IPS-15b (cell line): ENCODE data around the gene CAPN1.

Experiments used
- H3K27me3 ChIP-seq: one replicate; pipeline ENCODE4 v1.6.1; 2013; ENCODE audit warnings: low read length; ENCODE audit not compliant: control insufficient read depth, insufficient read depth
- H3K36me3 ChIP-seq: one replicate; pipeline ENCODE4 v1.6.1; 2013; ENCODE audit warnings: low read length; ENCODE audit not compliant: control insufficient read depth, insufficient read depth
- H3K4me1 ChIP-seq: one replicate; pipeline ENCODE4 v1.6.1; 2013; ENCODE audit warnings: mild to moderate bottlenecking, low read length; ENCODE audit not compliant: control insufficient read depth, insufficient read depth
- H3K4me3 ChIP-seq: one replicate; pipeline ENCODE4 v1.5.1; 2013; ENCODE audit warnings: low read depth, low read length
- H3K9ac ChIP-seq: one replicate; pipeline ENCODE4 v1.6.1; 2013; ENCODE audit warnings: low read depth, mild to moderate bottlenecking, low read length
- H3K9me3 ChIP-seq: one replicate; pipeline ENCODE4 v1.6.1; 2013; ENCODE audit warnings: mild to moderate bottlenecking, low read length; ENCODE audit not compliant: control insufficient read depth, insufficient read depth

Gene CAPN1

DNA sequence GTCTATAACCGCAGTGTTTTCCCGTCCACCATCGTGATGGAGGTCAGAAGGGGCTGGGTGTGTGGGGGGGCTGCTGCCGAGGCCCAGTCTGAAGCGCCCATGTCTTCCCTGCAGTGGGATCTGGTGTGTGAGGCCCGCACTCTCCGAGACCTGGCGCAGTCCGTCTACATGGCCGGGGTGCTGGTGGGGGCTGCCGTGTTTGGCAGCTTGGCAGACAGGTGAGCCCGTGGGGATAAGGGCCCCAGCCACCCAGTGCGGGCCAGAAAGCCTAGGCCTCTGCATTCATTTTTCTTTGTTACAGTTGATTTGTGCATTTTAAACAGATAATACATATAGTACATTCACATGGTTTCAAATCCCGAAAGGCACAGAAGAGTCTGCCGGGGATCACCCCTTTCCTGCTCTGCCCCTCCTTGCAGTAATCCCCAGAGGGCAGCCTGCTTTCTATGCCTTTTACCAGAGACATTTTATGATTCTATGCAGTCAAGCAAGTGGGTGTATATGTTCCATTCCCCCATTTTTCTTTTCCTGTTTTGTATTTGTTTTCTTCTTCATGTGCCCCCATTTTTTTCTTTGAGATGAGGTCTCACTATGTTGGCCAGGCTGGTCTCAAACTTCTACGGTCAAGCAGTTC lies 32.6 kb downstream of the CAPN1 start:
- H3K4me1 ChIP-seq, result peaks cover 10% of the 10 kb centered on the region
- H3K9me3 ChIP-seq, result no peaks in the 10 kb centered on the region
- no peak overlapping the region for H3K4me3 ChIP-seq
- H3K36me3 ChIP-seq, result peaks cover 24% of the 10 kb centered on the region
- H3K27me3 ChIP-seq, result no peaks in the 10 kb centered on the region
- H3K9ac ChIP-seq, result no peak overlapping the region

DNA sequence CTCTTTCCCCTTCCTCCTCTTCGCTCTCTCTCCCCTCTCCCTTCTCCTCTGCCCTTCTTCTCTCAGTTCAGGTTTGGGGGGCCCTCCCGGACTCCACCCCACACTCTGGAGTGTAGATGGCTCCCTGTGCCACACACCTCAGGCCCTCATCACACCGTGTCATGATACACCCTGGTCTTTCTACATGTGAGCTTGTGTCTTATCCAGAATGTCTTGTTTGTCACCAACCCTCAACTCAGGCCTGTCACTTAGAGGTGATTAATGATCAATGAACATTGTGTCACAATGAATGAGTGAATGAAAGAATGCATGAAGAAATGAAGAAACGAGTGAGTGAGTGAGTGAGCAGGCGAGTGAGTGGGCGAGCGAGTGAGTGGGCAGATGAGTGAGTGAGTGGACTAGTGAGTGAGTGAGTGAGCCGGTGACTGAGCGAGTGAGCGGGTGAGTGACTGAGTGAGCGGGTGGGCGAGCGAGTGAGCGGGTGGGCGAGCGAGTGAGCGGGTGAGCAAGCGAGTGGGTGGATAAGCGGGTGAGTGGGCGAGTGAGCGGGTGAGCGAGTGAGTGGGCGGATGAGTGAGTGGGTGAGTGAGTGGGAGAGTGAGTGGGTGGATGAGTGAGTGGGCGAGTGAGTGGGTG lies 33.8 kb downstream of the CAPN1 start:
- no peak overlapping the region for H3K9ac ChIP-seq

DNA sequence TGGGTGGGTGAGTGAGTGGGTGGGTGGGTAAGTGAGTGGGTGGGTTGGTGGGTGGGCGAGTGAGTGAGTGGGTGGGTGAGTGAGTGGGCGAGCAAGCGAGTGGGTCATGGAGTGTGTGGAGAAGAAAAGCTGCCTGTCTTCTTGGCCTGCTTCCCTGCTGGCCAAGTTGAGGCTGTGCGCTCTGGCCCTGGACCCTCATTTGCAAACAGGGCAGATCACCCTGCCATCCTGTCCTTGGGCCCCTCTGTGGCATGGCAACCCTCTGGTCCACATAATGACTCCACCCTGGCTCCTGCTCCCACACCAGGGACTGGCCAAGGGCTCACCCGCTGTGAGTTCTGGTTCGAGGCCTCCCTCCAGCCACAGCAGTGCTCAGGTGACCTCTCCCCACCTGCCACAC lies 35.1 kb downstream of the CAPN1 start:
- no peaks in the 10 kb centered on the region for H3K27me3 ChIP-seq
- H3K4me3 ChIP-seq, result no peak overlapping the region
- no peaks in the 10 kb centered on the region for H3K9me3 ChIP-seq
- H3K36me3 ChIP-seq, result no peaks in the 10 kb centered on the region
- H3K9ac ChIP-seq, result no peak overlapping the region
- peaks cover 10% of the 10 kb centered on the region for H3K4me1 ChIP-seq

More for the DNA sequence above, 33.8 kb downstream of the CAPN1 start:
- H3K4me3 ChIP-seq, result no peak overlapping the region
- peaks cover 12% of the 10 kb centered on the region for H3K36me3 ChIP-seq
- H3K27me3 ChIP-seq, result no peaks in the 10 kb centered on the region
- peaks cover 10% of the 10 kb centered on the region for H3K4me1 ChIP-seq
- H3K9me3 ChIP-seq, result no peaks in the 10 kb centered on the region

DNA sequence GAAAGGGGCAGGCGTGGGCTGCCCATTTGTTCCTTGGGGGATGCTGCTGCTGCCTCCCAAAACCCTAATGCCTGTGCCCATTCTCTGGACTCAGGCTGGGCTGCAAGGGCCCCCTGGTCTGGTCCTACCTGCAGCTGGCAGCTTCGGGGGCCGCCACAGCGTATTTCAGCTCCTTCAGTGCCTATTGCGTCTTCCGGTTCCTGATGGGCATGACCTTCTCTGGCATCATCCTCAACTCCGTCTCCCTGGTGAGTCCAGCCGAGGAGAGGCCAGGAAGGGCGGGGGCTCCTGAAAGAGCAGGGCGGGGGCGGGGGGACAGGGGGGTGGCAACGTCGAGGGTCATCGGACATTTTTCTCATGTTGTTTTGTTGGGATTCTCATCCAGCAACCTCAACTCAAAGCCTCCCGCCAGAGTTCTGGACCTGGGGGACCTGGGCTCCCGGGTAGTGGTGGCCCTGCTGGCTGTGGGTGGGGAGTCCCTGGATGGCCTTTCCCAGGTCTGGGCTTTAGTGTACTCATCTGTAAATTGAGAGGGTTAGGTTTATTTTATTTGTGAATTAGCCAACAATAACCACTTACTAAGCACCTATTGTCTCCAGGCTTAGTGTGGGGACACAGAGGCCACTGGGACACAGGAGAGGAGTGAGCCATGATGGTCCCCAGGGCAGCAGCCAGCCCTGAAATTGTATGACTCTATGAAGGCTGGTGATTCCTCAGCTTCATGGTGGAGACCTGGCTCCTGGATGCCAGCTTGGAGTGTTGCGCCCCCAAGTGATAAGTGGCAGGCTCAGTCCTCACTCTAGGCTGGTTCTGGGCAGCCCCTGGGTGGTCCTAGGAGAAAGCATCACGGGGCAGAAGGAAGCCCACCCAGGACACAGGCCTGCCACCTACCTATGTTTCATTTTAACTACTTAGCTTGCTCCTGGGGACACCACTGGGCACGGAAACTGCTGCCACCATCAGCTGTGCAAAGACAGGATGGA lies 36.0 kb downstream of the CAPN1 start:
- H3K4me3 ChIP-seq, result no peak overlapping the region

DNA sequence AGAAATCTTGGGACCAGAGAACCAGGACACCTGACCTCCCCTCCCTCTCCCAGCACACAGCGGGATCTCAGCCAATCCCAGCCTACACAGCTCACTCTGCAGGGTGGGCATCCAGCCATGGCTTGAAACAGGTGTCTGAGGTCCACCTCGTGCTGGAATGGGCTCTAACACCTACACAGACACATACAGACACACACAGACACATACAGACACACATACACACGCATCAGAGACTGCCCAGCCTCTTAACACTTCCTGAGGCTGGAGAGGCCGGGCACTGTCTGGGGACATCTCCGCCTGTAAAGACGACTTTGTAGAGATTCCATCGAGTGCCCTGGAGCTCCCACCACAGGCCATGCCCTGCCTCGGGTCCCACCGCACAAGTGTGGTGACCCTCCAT lies 36.7 kb downstream of the CAPN1 start:
- Histone ChIP-seq H3K36me3 (no peaks in the 10 kb centered on the region), H3K27me3 (no peaks in the 10 kb centered on the region), H3K9me3 (no peaks in the 10 kb centered on the region), H3K9ac (no peak overlapping the region), H3K4me3 (no peak overlapping the region), H3K4me1 (peaks cover 2% of the 10 kb centered on the region)

More for the DNA sequence above, 36.0 kb downstream of the CAPN1 start:
- Histone ChIP-seq H3K4me1 (peaks cover 4% of the 10 kb centered on the region), H3K9ac (no peak overlapping the region), H3K9me3 (no peaks in the 10 kb centered on the region), H3K27me3 (no peaks in the 10 kb centered on the region), H3K36me3 (no peaks in the 10 kb centered on the region)

DNA sequence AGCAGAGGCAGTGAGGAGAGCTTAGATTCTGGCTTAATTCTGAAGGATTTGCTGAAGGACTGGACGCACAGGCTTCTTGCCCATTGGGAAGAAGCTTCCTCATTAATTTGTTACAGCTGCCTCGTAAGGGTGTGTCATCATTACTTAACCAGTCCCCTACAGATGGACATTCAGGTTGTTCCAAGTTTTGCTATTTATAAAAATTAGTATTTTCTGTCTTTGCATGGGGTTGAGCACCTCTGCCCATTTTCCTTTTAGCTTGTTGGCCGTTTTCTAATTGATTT lies 38.1 kb downstream of the CAPN1 start:
- no peak overlapping the region for H3K4me3 ChIP-seq
- no peak overlapping the region for H3K9ac ChIP-seq
- peaks cover 1% of the 10 kb centered on the region for H3K4me1 ChIP-seq
- H3K27me3 ChIP-seq, result no peaks in the 10 kb centered on the region
- no peaks in the 10 kb centered on the region for H3K36me3 ChIP-seq
- H3K9me3 ChIP-seq, result no peaks in the 10 kb centered on the region

DNA sequence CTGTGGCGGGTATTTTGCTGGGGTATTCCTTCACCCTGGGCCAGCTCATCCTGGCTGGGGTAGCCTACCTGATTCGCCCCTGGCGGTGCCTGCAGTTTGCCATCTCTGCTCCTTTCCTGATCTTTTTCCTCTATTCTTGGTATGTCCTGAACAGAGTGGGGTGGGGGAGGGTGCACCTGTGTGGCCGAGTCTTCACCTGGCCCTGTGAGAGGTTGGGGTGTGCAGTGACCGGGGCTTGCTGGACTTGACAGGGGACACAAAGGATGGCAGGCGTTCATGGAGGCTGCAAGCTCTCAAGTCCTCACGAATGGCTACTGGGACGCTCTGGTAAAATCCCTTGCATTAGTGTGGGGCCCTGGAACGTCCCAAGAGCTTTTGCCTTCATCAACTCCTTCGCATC lies 39.3 kb downstream of the CAPN1 start:
- no peaks in the 10 kb centered on the region for H3K9me3 ChIP-seq
- H3K9ac ChIP-seq, result no peak overlapping the region
- no peaks in the 10 kb centered on the region for H3K27me3 ChIP-seq
- H3K4me1 ChIP-seq, result peaks cover 6% of the 10 kb centered on the region
- no peaks in the 10 kb centered on the region for H3K36me3 ChIP-seq
- no peak overlapping the region for H3K4me3 ChIP-seq

DNA sequence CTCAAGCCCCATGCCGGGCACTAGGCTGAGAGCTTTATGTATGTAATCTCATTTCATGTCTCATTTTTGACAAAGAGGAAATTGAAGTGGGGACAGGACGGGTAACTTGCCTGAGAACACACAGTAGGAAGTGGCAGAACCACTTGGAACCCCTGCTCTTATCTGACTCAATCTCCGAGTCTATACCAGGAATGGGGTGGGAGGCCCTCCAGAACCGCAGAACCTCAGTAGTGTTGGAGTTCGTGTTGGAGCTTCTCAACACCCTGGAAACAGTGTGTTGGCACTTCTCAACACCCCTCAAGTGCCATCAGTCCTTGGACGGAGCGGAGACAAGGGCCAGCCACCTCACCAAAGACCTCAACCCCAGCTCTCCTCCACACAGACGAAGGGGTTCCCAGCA lies 41.3 kb downstream of the CAPN1 start:
- peaks cover 7% of the 10 kb centered on the region for H3K4me1 ChIP-seq
- no peak overlapping the region for H3K4me3 ChIP-seq
- H3K9me3 ChIP-seq, result no peaks in the 10 kb centered on the region
- H3K9ac ChIP-seq, result no peak overlapping the region
- H3K36me3 ChIP-seq, result no peaks in the 10 kb centered on the region
- no peaks in the 10 kb centered on the region for H3K27me3 ChIP-seq

DNA sequence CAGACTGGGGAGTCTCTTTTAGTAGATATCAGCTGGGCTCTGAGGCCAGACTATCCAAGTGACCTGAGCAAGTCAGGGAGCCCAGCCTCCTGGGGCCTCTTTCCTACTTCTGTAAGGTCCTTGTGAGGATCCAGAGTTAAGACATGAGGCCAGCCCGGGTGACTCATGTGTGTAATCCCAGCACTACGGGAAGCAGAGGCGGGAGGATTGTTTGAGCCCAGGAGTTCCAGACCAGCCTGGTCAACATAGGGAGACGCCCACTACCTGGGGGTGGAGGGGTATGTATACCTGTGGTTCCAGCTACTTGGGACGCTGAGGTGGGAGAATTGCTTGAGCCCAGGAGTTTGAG lies 43.2 kb downstream of the CAPN1 start:
- Histone ChIP-seq H3K9me3 (no peaks in the 10 kb centered on the region), H3K4me1 (peaks cover 7% of the 10 kb centered on the region), H3K4me3 (peak overlapping the region; percentile 64), H3K36me3 (peaks cover 3% of the 10 kb centered on the region), H3K9ac (no peak overlapping the region), H3K27me3 (no peaks in the 10 kb centered on the region)

DNA sequence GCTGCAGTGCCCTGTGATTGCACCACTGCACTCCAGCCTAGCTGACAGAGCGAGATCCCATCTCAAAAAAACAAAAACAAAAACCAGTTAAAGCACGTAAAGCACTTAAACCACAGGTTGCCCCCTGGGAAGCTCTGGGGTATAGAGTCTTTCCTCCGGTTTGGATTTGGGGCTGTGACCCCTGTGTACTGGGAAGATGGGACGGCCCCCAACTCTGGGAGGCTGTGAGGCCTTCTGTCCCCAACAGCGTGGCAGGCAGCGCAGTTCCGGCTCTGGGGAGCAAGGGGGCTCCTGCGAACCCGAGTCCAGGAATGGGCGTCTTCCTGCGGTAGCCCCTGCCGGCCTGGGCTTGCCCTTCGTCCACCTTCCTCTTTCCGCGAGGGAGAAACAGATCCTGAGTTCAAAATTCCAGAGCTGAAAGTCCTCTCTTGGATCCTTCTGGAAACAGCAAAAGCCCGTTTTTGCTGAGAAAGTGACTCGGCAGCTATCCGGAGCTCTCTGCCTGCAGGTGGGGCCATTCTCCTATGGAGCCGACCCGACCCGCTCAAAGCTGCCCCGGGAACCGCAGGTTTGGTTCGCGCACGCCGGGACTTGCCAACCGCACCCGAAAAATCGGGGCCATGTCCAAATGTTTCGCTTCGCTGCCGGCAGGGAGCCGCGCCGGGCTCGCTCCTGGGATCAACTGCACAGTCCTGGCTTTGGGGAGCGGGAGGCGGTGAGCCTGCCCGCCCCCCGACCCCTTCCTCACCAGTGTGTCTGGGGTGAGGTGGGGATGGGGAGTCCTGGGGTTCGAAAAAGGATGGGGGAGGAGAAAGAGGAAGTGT lies 43.8 kb downstream of the CAPN1 start:
- Histone ChIP-seq H3K36me3 (peaks cover 3% of the 10 kb centered on the region), H3K9ac (peak overlapping the region; percentile 79), H3K4me1 (peaks cover 7% of the 10 kb centered on the region), H3K4me3 (peak overlapping the region; percentile 64), H3K9me3 (no peaks in the 10 kb centered on the region), H3K27me3 (no peaks in the 10 kb centered on the region)

DNA sequence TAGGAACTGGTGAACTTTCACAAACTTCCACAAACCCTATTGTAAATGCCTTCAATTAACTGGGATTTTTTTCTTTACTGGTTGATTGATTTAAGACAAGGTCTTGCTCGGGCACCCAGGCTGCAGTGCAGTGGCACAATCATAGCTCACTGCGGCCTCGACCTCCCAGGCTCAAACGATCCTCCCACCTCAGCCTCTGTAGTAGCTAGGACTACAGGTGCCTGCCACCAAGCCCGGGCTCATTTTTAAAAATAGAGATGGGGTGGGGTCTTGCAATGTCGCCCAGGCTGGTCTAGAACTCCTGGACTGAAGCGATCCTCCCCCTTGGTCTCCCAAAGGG lies 44.3 kb downstream of the CAPN1 start:
- Histone ChIP-seq H3K36me3 (peaks cover 3% of the 10 kb centered on the region), H3K4me1 (peaks cover 7% of the 10 kb centered on the region), H3K9ac (peak overlapping the region; percentile 79), H3K9me3 (no peaks in the 10 kb centered on the region), H3K4me3 (peak overlapping the region; percentile 64), H3K27me3 (no peaks in the 10 kb centered on the region)
